ENCODE data around the gene SEMA7A.

SEMA7A gene

GRCh38 chr15:74417670-74418069 is 16.1 kb downstream of the SEMA7A start:
- no peak for DNase-seq (ENCODE audit: low read depth)
- TF ChIP-seq, protein P1, sequence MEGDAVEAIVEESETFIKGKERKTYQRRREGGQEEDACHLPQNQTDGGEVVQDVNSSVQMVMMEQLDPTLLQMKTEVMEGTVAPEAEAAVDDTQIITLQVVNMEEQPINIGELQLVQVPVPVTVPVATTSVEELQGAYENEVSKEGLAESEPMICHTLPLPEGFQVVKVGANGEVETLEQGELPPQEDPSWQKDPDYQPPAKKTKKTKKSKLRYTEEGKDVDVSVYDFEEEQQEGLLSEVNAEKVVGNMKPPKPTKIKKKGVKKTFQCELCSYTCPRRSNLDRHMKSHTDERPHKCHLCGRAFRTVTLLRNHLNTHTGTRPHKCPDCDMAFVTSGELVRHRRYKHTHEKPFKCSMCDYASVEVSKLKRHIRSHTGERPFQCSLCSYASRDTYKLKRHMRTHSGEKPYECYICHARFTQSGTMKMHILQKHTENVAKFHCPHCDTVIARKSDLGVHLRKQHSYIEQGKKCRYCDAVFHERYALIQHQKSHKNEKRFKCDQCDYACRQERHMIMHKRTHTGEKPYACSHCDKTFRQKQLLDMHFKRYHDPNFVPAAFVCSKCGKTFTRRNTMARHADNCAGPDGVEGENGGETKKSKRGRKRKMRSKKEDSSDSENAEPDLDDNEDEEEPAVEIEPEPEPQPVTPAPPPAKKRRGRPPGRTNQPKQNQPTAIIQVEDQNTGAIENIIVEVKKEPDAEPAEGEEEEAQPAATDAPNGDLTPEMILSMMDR (conservative IDR thresholded peaks at IDR 0.05; ENCODE audit: low read depth, low read length), result no peak
- no peak overlapping the region for H3K4me3 ChIP-seq (ENCODE audit: low read depth, low read length)

GRCh38 chr15:74417225-74417624 is 16.5 kb downstream of the SEMA7A start:
- TF ChIP-seq, protein P1 (conservative IDR thresholded peaks at IDR 0.05; ENCODE audit: low read depth, low read length), result no peak
- no peak overlapping the region for H3K4me3 ChIP-seq (ENCODE audit: low read depth, low read length)
- DNase-seq (ENCODE audit: low read depth), result no peak

DNA sequence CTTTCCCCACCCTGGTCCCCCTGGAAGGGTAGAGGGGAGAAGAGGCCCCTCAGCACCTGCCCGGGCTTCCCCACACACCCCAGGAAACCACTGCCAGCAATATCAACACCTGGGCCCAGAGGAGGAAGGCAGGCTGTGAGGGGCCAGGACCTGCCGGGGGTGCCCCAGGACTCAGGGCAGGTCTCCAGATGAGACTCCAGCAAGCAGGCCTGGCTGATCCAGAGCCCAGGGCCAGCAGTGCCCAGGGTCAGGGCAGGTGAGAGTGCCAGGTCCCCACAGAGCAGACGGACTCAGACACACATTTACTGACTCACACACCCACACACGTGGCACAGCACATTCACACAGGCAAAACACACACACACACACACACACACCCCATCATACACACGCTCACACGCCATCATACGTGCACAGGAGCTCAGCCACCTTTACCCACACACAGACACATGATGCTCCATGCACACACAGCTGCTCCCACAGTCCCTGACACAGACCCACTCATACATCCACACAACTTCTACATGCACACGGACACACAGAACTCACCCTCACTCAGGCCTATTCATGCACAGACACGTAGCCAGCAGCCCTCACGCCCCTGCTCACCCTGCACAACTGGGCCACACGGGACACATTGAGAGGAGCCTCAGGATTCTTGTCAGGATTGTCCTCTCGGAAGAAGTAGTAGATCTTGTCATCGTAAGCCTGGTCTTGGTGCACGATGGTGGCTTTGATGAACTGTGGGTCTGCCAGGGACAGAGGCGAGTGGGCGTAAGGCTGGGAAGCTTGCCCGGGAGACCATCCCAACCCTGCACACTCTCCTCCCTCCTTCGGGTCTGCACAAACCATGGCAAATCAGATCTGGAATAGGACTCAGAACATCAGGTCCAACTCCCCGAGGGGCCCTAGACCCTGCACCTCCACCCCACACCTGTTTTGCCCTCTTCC is 17.5 kb downstream of the SEMA7A start:
- no peak overlapping the region for H3K4me3 ChIP-seq (ENCODE audit: low read depth, low read length)
- TF ChIP-seq, protein P1 (conservative IDR thresholded peaks at IDR 0.05; ENCODE audit: low read depth, low read length), result no peak
- DNase-seq (ENCODE audit: low read depth), result no peak

- TF ChIP-seq, protein P1 (conservative IDR thresholded peaks at IDR 0.05; ENCODE audit: low read depth, low read length), result no peak
- no peak for DNase-seq (ENCODE audit: low read depth)
- H3K4me3 ChIP-seq (ENCODE audit: low read depth, low read length), result no peak overlapping the region
Measured at GRCh38 chr15:74414603-74415338, 19.0 kb downstream of the SEMA7A start.

- TF ChIP-seq, protein P1 (conservative IDR thresholded peaks at IDR 0.05; ENCODE audit: low read depth, low read length), result no peak
- DNase-seq (ENCODE audit: low read depth), result no peak
- H3K4me3 ChIP-seq (ENCODE audit: low read depth, low read length), result no peak overlapping the region
Measured at GRCh38 chr15:74414081-74414580, 19.6 kb downstream of the SEMA7A start.

GRCh38 chr15:74413350-74414080 is 20.2 kb downstream of the SEMA7A start:
- no peak for DNase-seq (ENCODE audit: low read depth)
- H3K4me3 ChIP-seq (ENCODE audit: low read depth, low read length), result no peak overlapping the region
- TF ChIP-seq, protein P1 (conservative IDR thresholded peaks at IDR 0.05; ENCODE audit: low read depth, low read length), result no peak

All from choroid plexus epithelial cell (primary cell).